Stimulated activated CD8-positive, alpha-beta memory T cell treated with anti-CD3 and anti-CD28 coated beads, Interleukin-15, amount 100 ng/mL, for 4 hours (primary cell): ENCODE data around the gene KLF2.
"Not testable (repeated sequence)": the region's sequence is repeated elsewhere in the genome, so short reads cannot be mapped to it uniquely, and the experiment has no call there.

Experiments used
- DNase-seq, 2 donors: peaks; one replicate each; pipeline ENCODE4 v3.0.0-alpha.2; 2020; ENCODE audit warnings: low read depth in 2 of 2

The KLF2 gene

DNA sequence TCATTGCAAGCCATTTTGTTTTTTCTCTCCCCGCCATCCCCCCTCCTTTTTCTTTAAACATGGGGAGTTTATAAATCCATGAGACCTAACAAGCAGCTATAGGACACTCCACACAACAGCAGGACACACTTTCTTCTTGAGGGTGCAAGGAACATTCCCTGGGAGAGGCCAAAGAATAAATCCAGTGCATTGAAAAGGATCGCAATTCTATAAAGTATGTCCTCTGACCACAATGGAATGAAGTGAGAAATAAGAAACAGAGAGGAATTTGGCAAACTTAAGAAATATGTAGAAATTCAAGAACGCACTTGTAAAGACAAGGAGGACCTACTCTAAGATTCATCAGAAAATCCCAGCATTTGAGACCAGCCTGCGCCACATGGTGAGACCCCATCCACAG lies 11.9 kb downstream of the KLF2 start:
- DNase-seq: no peak

DNA sequence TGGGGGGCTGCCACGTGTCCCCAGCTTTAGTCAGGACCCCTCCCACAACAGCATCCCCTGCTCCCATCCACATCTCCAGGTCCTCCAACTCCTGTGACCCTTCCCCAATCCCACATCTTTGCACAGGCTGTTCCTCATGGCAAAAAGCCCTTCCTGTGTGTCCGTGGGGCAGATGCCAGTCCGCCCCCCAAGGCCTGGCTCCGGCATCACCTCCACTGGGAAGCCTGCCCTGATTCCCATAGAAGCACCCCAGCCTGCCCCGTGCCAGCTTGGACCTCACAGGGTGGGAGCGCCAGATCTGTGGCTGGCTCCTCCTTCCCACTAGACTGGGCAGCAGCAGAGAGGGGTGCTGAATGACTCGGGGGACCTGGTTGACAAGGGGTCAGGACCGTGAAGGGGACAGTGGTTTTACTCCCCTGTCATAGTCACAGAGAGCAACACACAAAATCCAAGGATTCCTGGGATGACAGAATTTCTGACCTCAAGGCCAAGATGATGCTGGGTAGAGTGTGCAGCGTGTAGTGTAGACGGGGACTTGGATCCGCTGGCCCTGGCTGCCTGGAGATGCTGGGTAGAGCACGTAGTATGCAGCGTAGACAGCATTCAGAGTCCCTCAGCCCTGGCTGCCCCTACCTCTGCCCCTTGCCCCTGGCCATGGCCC lies 13.3 kb downstream of the KLF2 start:
- no peak for DNase-seq

DNA sequence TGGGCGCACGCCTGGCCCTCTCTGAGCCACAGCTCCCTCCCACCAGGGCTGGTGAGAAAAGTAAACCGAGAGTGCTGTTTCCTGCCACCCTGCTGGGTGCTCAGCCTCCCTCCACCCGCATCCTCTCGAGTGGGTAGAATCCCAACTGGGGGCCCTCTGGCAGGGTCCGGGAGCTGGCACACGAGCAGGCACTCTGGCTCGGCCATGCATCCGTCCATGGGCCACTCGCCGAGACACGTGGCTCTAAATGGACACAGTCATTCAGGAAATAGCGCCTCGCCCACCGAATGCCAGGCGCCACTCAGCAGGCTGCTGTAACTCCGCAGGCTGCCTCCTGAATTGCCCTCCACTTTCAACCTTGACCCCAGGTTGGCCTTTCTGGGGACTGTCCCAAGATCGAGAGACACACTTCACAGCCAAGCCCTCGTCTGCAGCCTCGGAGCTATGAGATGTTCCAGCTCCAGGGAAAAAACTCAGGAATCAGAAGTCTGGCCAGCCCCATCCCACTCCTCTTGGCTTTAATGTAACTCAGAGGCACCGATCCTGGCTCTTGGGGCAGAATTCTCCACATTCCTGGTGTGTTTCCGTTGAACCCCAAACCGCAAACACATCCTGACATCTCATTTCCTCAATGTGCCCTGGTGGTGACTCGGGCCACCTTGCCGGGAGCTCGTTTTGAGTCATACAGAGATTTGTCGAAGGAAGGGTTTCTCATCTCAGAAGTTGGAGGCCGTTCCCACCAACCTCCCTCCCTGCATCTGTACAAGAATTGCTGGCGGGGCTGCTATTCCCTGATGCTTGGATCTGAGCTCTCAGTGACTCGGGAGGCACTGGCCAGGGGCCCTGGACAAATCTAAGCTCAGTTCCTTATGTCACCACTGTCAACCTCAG lies 14.1 kb downstream of the KLF2 start:
- no peak for DNase-seq

DNA sequence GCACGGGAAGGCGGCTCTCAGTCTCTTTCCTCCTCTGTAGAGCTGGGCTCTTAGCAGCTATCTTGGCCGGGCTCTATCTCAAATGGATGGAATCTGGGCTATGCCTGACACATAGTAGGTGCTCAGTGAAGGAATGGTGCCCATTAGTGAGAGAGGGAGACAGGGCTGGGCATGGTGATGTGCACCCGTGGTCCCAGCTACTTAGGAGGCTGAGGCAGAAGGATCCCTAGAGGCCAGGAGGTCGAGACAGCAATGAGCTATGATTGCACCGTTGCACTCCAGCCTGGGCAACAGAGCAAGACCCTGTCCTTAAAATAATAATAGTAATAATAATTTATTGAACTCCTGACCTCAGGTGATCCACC lies 14.7 kb downstream of the KLF2 start:
- DNase-seq: no peak

DNA sequence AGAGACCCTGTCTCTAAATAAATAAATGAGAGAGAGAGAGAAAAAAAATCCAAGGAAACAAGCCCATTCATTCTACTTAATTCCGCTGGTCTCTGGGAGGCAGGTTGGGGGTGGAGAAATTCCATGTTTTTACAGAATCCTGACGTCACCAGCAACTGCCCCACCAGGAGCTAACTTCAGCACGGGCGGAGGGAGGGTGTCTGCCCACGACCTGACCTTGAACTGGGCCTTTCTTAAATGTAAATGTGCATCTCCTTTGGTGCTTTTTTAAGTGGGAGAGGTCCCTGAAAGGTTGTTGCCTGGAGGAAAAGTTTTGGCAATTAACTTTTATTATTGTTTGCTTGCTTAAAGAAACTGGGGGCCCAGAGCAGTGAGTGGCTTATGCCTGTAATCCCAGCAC lies 15.5 kb downstream of the KLF2 start:
- DNase-seq: no peak

DNA sequence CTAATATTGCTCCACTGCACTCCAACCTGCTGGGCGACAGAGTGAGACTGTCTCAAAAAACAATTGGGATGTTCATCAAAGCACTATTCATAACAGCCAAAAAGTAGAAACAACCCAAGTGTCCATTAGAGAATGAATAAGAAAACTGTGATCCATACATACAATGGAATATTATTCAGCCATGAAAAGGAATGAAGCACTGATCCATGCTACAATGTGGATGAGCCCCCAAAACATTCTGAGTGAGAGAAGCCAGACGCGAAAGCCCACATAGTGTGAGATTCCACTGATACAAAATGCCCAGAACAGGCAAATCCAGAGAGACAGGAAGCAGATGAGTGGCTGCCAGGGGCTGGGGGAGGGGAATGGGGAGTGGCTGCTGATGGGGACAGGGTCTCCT lies 16.0 kb downstream of the KLF2 start:
- no peak for DNase-seq

DNA sequence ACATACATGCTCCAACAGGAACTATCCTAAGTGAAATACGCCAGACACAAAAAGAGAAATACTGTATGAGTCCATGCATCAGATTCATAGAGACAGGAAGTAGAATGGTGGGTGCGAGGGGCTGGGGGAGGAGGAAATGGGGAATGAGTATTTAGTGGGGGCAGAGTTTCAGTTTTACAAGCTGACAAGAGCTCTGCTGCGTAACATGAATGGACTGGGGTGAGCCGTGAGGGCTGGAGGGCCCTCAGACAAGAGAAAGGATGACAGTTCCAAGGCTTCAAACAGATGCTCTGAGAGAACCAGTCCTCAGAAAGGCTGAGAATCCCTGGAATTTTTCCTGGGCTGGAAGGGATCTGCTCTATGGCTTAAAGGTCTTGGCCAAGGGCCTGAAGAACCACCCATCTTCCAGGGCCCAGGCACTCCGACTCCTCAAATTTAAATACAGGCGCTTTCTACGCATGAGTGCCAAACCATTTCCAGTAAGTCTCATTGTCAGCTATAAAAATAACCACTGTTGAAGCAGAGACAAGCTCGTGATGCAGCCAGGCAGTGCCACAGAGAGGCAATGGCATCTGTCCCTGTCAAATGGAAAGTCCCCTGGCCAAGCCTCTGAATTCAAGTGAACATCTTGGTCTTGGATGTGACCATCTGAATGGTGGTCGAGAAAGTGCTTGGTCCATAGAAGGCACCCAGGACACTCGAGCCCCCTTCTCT lies 17.5 kb downstream of the KLF2 start:
- DNase-seq: no peak

DNA sequence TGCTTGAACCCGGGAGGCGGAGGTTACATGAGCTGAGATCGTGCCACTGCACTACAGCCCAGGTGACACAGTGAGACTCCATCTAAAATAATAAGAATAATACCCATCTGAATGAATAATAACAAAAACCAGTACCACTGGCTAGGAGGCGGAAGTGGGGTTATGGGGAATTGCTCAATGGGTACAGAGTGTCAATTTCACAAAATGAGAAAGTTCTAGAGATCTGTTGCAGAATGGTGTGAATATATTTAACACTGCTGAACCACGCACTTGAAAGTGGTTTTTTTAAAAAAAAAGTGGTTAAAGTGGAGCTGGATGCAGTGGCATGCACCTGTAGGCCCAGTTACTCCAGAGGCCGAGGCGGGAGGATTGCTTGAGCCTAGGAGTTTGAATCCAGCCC lies 18.5 kb downstream of the KLF2 start:
- no peak for DNase-seq

DNA sequence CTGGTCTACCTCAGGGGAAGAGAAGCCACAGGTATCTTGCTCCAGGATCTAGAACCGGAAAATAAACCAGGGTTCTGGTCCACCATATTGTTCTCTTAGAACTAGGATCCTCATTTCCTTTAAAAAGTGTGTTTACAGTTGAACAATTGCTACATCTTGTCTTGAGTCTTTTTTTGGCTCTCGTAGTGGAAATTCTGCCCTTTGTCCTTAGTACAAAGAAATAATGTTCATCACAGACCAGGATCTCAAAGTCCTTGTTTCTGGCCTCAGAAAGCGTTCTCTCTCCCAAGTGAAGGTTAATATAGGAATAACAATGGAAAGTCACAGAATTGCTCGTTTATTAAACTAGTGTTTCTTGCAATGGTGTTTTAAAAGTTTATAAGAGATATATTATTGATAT lies 20.8 kb downstream of the KLF2 start:
- DNase-seq: no peak

DNA sequence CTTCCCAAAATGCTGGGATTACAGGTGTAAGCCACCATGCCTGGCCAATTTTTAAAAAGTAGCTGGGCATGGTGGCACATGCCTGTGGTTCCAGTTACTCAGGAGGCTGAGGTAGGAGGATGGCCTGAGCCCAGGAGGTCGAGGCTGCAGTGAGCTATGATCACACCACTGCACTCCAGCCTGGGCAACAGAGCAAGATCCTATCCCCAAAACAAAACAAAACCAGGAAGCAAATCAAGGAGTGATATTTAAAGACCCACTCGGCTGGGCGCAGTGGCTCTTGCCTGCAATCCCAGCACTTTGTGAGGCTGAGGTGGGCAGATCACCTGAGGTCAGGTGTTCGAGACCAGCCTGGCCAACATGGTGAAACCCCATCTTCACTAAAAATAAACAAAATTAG lies 22.5 kb downstream of the KLF2 start:
- DNase-seq: not testable (repeated sequence)

DNA sequence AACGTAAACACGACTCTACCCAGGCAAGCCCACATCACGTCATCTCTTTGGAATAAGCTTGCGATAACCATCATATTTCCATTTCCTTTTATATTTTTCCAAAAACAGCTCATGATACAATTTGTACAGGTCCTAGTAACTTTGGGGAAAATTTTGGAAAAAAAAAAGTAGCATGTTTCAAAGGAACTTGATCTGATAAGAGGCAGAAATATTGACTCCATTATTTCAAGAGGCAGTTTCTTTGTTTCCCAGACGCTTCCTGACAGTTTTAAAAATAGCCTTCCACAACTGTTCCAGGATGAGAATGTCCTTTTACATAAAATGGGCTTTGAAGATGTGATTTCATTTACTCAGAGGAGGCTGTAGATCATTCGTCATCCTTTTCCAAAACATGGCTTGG lies 23.1 kb downstream of the KLF2 start:
- DNase-seq: no peak

DNA sequence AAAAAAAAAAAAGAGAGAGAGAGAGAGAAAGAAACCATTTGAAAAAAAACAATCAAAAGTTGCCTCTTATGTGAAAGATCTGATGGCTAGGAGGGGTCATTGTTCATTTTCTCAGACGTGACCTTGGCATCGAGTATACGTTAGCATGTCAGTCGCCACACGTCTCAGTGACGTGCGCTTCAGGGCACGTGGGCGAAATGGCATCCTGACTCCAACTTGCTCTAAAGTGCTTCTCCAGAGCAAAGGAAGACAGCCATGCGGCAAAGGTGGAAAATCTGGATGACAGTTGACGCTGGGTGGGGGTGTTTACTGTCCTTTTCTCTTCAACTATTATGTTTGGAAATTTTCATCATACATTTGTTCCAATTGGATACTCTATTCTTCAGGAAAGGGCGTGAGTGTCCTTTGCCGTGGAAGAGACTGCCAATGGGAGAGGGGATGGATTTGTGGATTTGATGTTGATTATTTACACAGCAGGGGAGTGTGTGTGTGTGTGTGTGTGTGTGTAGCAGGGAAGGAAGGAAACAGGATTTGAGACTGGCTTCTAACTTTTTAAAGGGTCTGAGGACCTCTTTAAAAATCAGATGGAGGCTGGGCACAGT lies 25.0 kb downstream of the KLF2 start:
- DNase-seq: no peak

DNA sequence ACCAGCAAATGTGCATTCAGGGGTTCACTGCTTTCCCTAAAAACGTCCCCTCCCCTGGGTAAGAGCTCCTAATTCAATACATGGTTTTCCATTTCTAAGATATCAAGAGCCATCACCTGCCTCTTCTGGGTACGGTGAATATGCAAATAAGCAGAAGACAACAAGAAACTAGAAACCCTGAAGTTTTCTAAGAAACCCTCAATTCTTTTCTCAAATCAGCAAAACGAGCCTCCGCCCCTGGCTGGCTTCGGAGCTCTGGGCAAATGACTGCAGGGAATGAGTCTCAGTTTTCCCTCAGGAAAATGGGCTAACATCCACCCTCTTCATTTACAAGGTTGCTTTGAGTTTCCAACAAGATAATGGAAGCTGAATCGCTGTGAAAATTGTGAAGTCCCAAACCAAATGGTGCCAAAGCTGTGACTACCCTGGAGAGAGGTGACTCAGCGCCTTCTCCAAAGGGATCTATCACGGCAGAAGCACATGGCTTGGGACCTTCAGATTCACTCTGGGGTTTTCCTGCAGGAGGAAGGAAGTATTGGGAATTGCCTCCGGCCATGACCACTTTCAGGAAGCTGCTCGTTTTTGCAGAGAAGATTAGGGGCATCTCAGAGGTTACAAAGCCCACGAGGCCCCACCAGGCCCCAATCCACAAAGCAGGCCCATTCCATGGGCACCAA lies 26.6 kb downstream of the KLF2 start:
- no peak for DNase-seq

DNA sequence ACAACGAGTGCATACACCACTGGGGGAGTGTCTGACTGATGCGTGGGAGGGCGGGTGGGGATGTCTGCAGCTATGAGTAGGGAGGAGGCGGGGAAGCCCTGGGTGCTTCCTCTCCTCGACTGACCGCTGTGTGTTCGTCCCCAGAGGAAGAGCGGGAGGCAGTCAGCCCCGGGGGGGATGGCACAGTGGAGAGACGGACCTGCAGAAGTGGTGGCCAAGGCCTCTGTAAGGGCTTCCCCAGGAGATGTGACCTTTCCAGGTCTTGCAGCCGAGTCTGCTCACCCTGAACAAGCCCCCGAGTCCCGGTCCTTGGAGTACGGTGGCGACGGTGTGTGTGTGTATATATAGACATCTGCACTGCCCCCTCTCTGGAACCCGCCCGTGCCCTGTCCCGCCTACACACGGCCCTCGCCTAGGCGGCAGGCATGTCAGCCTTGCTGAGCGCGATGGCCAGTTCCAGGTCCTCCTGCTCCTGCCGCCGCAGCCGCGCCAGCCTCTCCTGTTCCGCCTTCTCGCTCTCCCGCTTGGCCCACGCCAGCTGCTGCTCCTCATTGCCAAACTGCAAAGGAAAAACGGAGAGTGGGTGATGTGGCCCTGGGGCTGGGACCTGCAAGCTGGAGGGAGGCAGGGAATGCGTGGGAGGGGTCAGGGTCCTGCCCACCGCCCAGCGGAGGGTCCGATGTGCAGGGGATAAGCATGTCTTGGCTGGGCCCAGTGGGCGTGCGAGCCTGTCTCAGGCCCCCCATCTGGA lies 30.8 kb downstream of the KLF2 start:
- DNase-seq: no peak

DNA sequence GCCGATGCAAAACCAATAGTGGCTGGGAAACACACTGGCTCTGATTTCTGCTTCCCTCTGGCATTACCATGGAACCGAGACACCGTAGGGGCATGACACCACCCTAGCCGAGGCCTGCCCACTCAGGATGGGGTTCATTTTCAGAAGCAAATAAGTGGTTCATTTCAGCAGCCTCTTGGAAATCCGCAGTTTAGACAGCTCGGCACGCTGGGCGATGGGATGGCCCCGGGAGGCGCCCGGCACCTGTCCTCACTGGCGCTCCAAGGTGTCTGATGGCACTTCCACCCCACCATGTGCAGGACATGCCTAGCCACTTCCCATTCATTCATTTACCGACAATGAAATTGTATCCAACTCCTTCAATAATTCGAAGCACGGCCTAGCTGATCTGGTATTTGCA lies 33.8 kb downstream of the KLF2 start:
- DNase-seq: no peak

DNA sequence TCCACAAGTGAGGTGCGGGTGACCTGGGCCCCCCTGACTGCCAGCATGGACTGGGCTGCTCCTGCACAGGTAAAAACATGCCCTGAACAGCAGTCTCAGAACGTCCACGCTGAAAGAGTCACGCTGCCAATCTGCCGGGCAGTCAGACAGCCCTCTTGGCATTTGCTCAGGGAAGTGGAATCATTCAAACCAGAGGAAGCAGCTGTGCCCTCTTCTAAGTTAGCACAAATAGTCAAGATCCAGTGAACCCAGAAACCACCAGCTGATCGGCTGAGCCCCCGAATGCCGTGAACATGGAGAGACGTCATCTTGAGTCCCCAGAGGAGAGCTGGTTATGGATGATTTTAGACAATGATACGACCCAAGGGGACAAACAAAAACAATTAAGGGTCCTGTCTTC lies 34.4 kb downstream of the KLF2 start:
- no peak for DNase-seq

DNA sequence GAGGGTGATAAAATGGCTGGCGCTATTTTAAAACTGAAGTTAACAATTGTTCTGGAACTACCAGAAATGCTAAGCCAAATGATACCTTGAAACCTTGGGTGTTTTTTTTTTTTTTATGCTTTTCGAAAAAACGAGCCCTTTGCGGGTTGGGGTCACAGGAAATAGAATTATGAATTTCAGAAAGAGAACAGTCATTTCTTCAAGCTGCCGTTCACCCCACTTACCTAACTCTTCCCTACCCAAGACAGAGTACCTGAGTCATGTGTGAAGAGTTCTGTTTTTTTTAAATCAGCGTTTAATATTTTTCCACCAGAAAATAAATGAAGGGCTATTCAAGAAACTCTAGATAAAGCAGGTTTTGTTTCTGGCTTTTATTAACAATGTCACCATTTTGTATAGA lies 35.3 kb downstream of the KLF2 start:
- DNase-seq: no peak

DNA sequence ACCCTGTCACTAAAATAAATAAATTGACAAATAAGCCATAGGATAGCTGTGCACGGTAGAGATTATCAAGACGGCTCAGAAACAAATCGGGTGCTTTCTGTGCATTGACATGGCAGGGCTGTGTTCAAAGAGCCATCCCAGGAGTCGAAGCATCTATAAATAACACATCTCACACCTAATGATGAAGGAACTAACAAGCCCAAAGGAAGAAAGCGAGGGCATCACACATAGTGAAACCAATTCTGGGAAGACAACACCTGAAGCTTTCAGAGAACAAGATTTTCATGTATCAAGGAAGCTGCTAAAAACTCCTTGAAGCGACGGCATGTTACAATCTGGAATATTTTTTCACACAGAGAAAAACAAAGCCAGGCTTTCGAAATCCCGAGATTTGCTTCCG lies 36.1 kb downstream of the KLF2 start:
- no peak for DNase-seq

DNA sequence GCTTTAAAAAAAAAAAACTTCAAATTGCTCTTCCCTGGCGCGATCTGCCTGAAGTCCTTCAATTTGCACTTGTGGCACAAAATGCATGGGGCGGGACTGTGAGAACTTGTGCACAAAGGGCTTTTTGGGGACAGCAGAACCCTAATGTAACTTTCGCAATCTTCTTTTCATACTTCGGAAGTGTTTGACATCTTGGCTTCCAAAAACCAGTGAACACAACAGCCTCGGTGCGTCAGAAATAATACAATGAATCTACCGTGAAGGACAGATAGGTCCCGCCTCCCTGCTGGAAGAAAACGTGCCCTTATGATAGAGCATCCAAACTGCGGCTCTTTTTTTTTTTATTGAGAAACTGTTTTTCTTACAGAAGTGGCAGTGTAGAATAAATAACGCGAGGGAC lies 36.6 kb downstream of the KLF2 start:
- no peak for DNase-seq

DNA sequence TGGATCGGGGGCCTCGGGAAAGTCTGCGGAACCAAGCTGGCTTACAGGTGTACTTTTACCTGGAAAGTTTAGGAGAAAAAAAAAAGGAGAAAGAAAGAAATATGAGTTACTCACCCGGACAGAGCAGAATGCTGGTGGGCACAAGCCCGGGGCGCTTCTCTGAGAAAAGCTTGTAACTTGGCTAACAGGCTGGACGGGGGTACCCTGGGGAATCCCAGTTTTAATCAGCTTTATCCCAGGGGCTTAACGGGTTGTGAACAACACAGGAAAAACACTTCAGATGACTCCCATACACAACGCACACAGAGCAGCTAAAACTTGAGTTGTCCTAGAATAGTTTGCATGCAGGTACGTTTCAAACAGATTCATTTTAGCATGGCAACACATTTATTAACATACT lies 37.3 kb downstream of the KLF2 start:
- no peak for DNase-seq

DNA sequence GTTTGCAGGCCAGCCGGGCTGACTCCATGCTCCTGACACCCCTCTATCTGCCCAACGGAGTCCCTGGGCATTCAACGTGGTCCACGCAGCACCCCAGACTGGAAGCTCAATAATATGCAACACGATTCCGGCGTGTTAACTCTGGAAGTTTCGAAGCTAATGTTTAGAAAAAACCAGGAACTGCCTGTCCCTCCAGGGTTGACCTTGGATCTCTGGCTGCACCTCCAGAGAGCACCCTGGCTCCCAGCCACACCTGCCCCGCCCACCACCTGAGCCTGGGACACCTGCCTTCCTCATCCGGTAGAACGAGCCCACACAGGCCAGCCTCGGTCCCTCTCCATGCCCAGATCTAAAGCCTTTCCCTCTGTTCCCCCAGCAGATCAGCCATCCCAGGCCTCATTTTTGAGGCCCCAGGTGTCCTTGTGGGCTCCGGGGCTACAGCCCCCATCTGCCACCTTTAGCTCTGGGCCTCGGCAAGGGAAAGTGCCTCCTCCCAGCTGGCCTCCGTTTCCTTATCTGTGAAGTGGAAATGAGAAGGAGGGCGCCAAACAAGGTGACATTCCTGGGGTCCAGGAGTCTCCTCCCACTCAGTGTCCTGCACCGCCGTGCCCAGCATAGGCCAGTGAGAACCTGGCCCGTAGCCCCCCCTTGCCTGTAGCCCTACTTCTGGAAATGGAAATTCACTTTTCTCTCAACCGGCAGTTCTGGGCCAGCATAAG lies 38.7 kb downstream of the KLF2 start:
- no peak for DNase-seq
